ENCODE results near the gene ARMC10. TPM values are rescaled to one million over a fixed set of nuclear protein-coding genes. Genes with fewer than 3 reads are reported as not detected.
"Not testable (repeated sequence)": the region's sequence is repeated elsewhere in the genome, so short reads cannot be mapped to it uniquely, and the experiment has no call there.

The ARMC10 gene
- total RNA-seq, 4 donors from 2014 or later = 42.6 to 61.0 (median 48.5) TPM

- 30 to 34% methylated on average over 3 of the region's 3 CpGs for WGBS, 2 donors
- TF ChIP-seq EP300 (IDR thresholded peaks at IDR 0.05) (no peak), CTCF (IDR thresholded peaks at IDR 0.05) (peak in 1 of 5 experiments; percentile 18)
- Histone ChIP-seq H3K27me3 (no peaks in the 10 kb centered on the region), H3K36me3 (peaks cover 0 to 65% (median 0%) of the 10 kb centered on the region in 3 donors), H3K4me3 (no peak overlapping the region), H3K4me1 (no peaks in the 10 kb centered on the region), H3K27ac (no peak overlapping the region), H3K9me3 (no peaks in the 10 kb centered on the region)
- no peak for DNase-seq (ENCODE audit: low spot score in 2 of 2)
Observed at GRCh38 chr7:103094102-103094501, 19.2 kb downstream of the ARMC10 start.

GRCh38 chr7:103095558-103095957 lies 20.6 kb downstream of the ARMC10 start:
- not testable (repeated sequence) for DNase-seq (ENCODE audit: low spot score in 2 of 2); H3K4me3 ChIP-seq; H3K27me3 ChIP-seq; H3K9me3 ChIP-seq; H3K27ac ChIP-seq; H3K4me1 ChIP-seq
- H3K36me3 ChIP-seq = peaks cover 0 to 54% (median 0%) of the 10 kb centered on the region in 3 donors
- 98 to 100% methylated on average over 2 of the region's 2 CpGs for WGBS, 2 donors

GRCh38 chr7:103097041-103097440 lies 22.1 kb downstream of the ARMC10 start:
- WGBS, 2 donors = 91% methylated on average over 2 of the region's 2 CpGs

GRCh38 chr7:103100348-103100747 lies 25.4 kb downstream of the ARMC10 start:
- Histone ChIP-seq H3K36me3 (peaks cover 0 to 49% (median 3%) of the 10 kb centered on the region in 3 donors), H3K9me3 (no peaks in the 10 kb centered on the region), H3K27me3 (no peaks in the 10 kb centered on the region), H3K27ac (no peak overlapping the region), H3K4me3 (no peak overlapping the region), H3K4me1 (peaks cover 0 to 2% (median 0%) of the 10 kb centered on the region in 4 donors)
- TF ChIP-seq CTCF (IDR thresholded peaks at IDR 0.05) (no peak), EP300 (IDR thresholded peaks at IDR 0.05) (no peak), POLR2A (IDR thresholded peaks at IDR 0.05) (no peak)
- DNase-seq (ENCODE audit: low spot score in 2 of 2) = no peak
- WGBS, 2 donors = 51 to 60% methylated on average over 3 of the region's 3 CpGs

More at GRCh38 chr7:103097041-103097440, 22.1 kb downstream of the ARMC10 start:
- no peak for TF ChIP-seq POLR2A (IDR thresholded peaks at IDR 0.05)
- TF ChIP-seq CTCF (IDR thresholded peaks at IDR 0.05) = no peak
- TF ChIP-seq EP300 (IDR thresholded peaks at IDR 0.05) = no peak
- Histone ChIP-seq H3K27ac (no peak overlapping the region), H3K27me3 (no peaks in the 10 kb centered on the region), H3K4me1 (no peaks in the 10 kb centered on the region), H3K4me3 (no peak overlapping the region), H3K9me3 (no peaks in the 10 kb centered on the region), H3K36me3 (peaks cover 0 to 46% (median 3%) of the 10 kb centered on the region in 3 donors)
- DNase-seq (ENCODE audit: low spot score in 2 of 2) = no peak

GRCh38 chr7:103101543-103101942 lies 26.6 kb downstream of the ARMC10 start:
- Histone ChIP-seq H3K27me3 (no peaks in the 10 kb centered on the region), H3K4me3 (no peak overlapping the region), H3K27ac (no peak overlapping the region), H3K9me3 (no peaks in the 10 kb centered on the region), H3K4me1 (peaks cover 0 to 10% (median 2%) of the 10 kb centered on the region in 4 donors), H3K36me3 (peaks cover 0 to 44% (median 3%) of the 10 kb centered on the region in 3 donors)
- no peak for DNase-seq (ENCODE audit: low spot score in 2 of 2)
- WGBS, 2 donors = 41 to 43% methylated on average over 2 of the region's 2 CpGs
- no peak for TF ChIP-seq EP300 (IDR thresholded peaks at IDR 0.05)
- TF ChIP-seq CTCF (IDR thresholded peaks at IDR 0.05) = no peak
- TF ChIP-seq POLR2A (IDR thresholded peaks at IDR 0.05) = no peak

Data from tibial nerve (tissue), 4 donors.